Calu3 (cell line): ENCODE data around the gene DPM1. TPM values are rescaled to one million over a fixed set of nuclear protein-coding genes. Genes with fewer than 3 reads are reported as not detected.

Experiments
- BruUV-seq: library from RNA; stranded (reverse); fragments of 400-500 nt; replicated peaks from 2 replicates; lab custom pipeline; 2021; lab: Mats Ljungman, UMichigan
- CTCF ChIA-PET: fragments of 300-600 bp; sonication (Branson Sonifier 250); formaldehyde crosslinking; loops from one replicate; lab custom pipeline; 2022; ENCODE audit warnings: antibody characterized with exemption; lab: Charles Lee
- DNase-seq: peaks from one replicate; pipeline ENCODE4 v3.0.0; 2022
- H3K27ac Mint-ChIP-seq: one replicate; pipeline ENCODE4 v1.8.0; 2022; ENCODE audit warnings: mixed read lengths; ENCODE audit not compliant: unreplicated experiment
- H3K27me3 Mint-ChIP-seq: one replicate; pipeline ENCODE4 v1.8.0; 2022; ENCODE audit warnings: mixed read lengths; ENCODE audit not compliant: unreplicated experiment
- H3K36me3 Mint-ChIP-seq: one replicate; pipeline ENCODE4 v1.8.0; 2022; ENCODE audit warnings: mild to moderate bottlenecking, moderate library complexity, mixed read lengths; ENCODE audit not compliant: insufficient read depth, unreplicated experiment
- H3K4me1 Mint-ChIP-seq: one replicate; pipeline ENCODE4 v1.8.0; 2022; ENCODE audit warnings: mild to moderate bottlenecking, low read depth, mixed read lengths; ENCODE audit not compliant: unreplicated experiment
- H3K4me3 Mint-ChIP-seq: one replicate; pipeline ENCODE4 v1.8.0; 2022; ENCODE audit warnings: mild to moderate bottlenecking, low read depth, moderate library complexity, mixed read lengths; ENCODE audit not compliant: unreplicated experiment
- H3K9me3 Mint-ChIP-seq: one replicate; pipeline ENCODE4 v1.8.0; 2022; ENCODE audit warnings: low read depth, mixed read lengths; ENCODE audit not compliant: unreplicated experiment
- CTCF ChIP-seq: fragments of 200-600 bp; IDR thresholded peaks from one replicate; pipeline ENCODE4 v1.8.0; 2022; ENCODE audit warnings: antibody characterized with exemption; ENCODE audit not compliant: unreplicated experiment
- intact Hi-C: fragments of 100-400 bp; cut with micrococcal nuclease; formaldehyde crosslinking; loops from one replicate; pipeline ENCODE4 v1.10.0; 2022; ENCODE audit not compliant: unreplicated experiment
- total RNA-seq: library from RNA; stranded (reverse); gene quantifications from 2 replicates; pipeline ENCODE4 v1.2.3, GENCODE V29; 2022

Gene DPM1
- total RNA-seq, 1 experiment from 2014 or later = 89.1 TPM

GRCh38 chr20:50983321-50983720, 25.0 kb upstream of the DPM1 start:
- no peak overlapping the region for H3K4me3 Mint-ChIP-seq
- no peak for DNase-seq
- H3K4me1 Mint-ChIP-seq = peaks cover 31% of the 10 kb centered on the region
- intact Hi-C loops = loop anchor here (10.0 kb wide), 1 partner anchor 221 kb away; no protein-coding TSS in a partner anchor
- H3K27me3 Mint-ChIP-seq = peaks cover 44% of the 10 kb centered on the region
- no peak for TF ChIP-seq CTCF
- H3K27ac Mint-ChIP-seq = no peak overlapping the region
- BruUV-seq = no TSS peak
- CTCF ChIA-PET = no interaction called here
- peaks cover 8% of the 10 kb centered on the region for H3K36me3 Mint-ChIP-seq
- no peaks in the 10 kb centered on the region for H3K9me3 Mint-ChIP-seq

GRCh38 chr20:50982363-50982762, 24.0 kb upstream of the DPM1 start:
- Mint-ChIP-seq H3K27me3 (peaks cover 54% of the 10 kb centered on the region), H3K4me3 (no peak overlapping the region), H3K4me1 (peaks cover 40% of the 10 kb centered on the region), H3K36me3 (peaks cover 8% of the 10 kb centered on the region), H3K9me3 (no peaks in the 10 kb centered on the region), H3K27ac (no peak overlapping the region)
- CTCF ChIA-PET = interaction anchor here (0.6 to 2.5 kb wide), 9 partner anchors 10 to 344 kb away, joined by 3 to 11 read pairs (median 4); partner anchors contain the start of genes BCAS4, DPM1 and MOCS3
- BruUV-seq = no TSS peak
- intact Hi-C loops = loop anchor here (10.0 kb wide), 1 partner anchor 222 kb away; no protein-coding TSS in a partner anchor
- no peak for TF ChIP-seq CTCF
- DNase-seq = peak; percentile 77

GRCh38 chr20:50981714-50982048, 23.3 kb upstream of the DPM1 start:
- CTCF ChIA-PET = interaction anchor here (0.6 to 2.5 kb wide), 13 partner anchors 9 to 1040 kb away, joined by 3 to 11 read pairs (median 4); partner anchors contain the start of genes BCAS4, DPM1 and MOCS3
- intact Hi-C loops = loop anchor here (10.0 kb wide), 1 partner anchor 223 kb away; no protein-coding TSS in a partner anchor
- Mint-ChIP-seq H3K4me3 (no peak overlapping the region), H3K9me3 (no peaks in the 10 kb centered on the region), H3K27me3 (peaks cover 61% of the 10 kb centered on the region), H3K27ac (no peak overlapping the region), H3K4me1 (peaks cover 40% of the 10 kb centered on the region), H3K36me3 (peaks cover 8% of the 10 kb centered on the region)
- no peak for TF ChIP-seq CTCF
- no peak for DNase-seq
- no TSS peak for BruUV-seq

- TF ChIP-seq CTCF = peak; percentile 95
- no peaks in the 10 kb centered on the region for H3K9me3 Mint-ChIP-seq
- peak overlapping the region; percentile 67 for H3K27ac Mint-ChIP-seq
- H3K36me3 Mint-ChIP-seq = peaks cover 8% of the 10 kb centered on the region
- peak overlapping the region; percentile 6 for H3K4me3 Mint-ChIP-seq
- intact Hi-C loops = loop anchor here (10.0 kb wide), 1 partner anchor 224 kb away; no protein-coding TSS in a partner anchor
- H3K4me1 Mint-ChIP-seq = peaks cover 40% of the 10 kb centered on the region
- CTCF ChIA-PET = interaction anchor here (0.6 to 2.5 kb wide), 15 partner anchors 8 to 1041 kb away, joined by 3 to 11 read pairs (median 4); partner anchors contain the start of genes BCAS4, DPM1 and MOCS3
- DNase-seq = peak; percentile 88
- peaks cover 67% of the 10 kb centered on the region for H3K27me3 Mint-ChIP-seq
- BruUV-seq = no TSS peak
These were observed 22.8 kb upstream of the DPM1 start for GRCh38 chr20:50980851-50981713.
